H9 (cell line): ENCODE results near the gene RPS23. TPM values are rescaled to one million over a fixed set of nuclear protein-coding genes. Genes with fewer than 3 reads are reported as not detected.

ENCODE experiments used
- DNase-seq: peaks from one replicate; pipeline ENCODE4 v3.0.0-alpha.2; 2017
- H2AFZ ChIP-seq: one replicate; pipeline ENCODE4 v1.6.1; 2013; ENCODE audit warnings: mild to moderate bottlenecking, low read length, control low read depth, moderate library complexity
- H2AK5ac ChIP-seq: 2 replicates; pipeline ENCODE4 v1.6.1; 2013; ENCODE audit warnings: low read length, control low read depth, mixed read lengths; ENCODE audit not compliant: insufficient read length
- H2BK120ac ChIP-seq: one replicate; pipeline ENCODE4 v1.6.1; 2013; ENCODE audit warnings: low read depth, mild to moderate bottlenecking, low read length, control low read depth, inconsistent platforms; ENCODE audit not compliant: poor library complexity, severe bottlenecking
- H2BK12ac ChIP-seq: 2 replicates; pipeline ENCODE4 v1.6.1; 2013; ENCODE audit warnings: low read length, control low read depth, mixed read lengths, low read depth; ENCODE audit not compliant: insufficient read length
- H2BK15ac ChIP-seq: 2 replicates; pipeline ENCODE4 v1.6.1; 2013; ENCODE audit warnings: low read depth, low read length, control low read depth
- H2BK20ac ChIP-seq: one replicate; pipeline ENCODE4 v1.6.1; 2013; ENCODE audit warnings: low read depth, mild to moderate bottlenecking, low read length, control low read depth, inconsistent platforms; ENCODE audit not compliant: poor library complexity, severe bottlenecking
- H2BK5ac ChIP-seq: 2 replicates; pipeline ENCODE4 v1.6.1; 2013; ENCODE audit warnings: low read length, control low read depth, mixed read lengths; ENCODE audit not compliant: insufficient read length
- H3K14ac ChIP-seq: 2 replicates; pipeline ENCODE4 v1.6.1; 2013; ENCODE audit warnings: low read length, control low read depth; ENCODE audit not compliant: insufficient read depth
- H3K18ac ChIP-seq: 2 replicates; pipeline ENCODE4 v1.6.1; 2013; ENCODE audit warnings: low read depth, mild to moderate bottlenecking, mixed read lengths, low read length, control low read depth; ENCODE audit not compliant: insufficient read length
- H3K23ac ChIP-seq: 2 replicates; pipeline ENCODE4 v1.6.1; 2013; ENCODE audit warnings: low read length, control low read depth, mixed read lengths, low read depth; ENCODE audit not compliant: insufficient read length
- H3K23me2 ChIP-seq: 2 replicates; pipeline ENCODE4 v1.6.1; 2013; ENCODE audit warnings: low read depth, mild to moderate bottlenecking, mixed read lengths, low read length, control low read depth; ENCODE audit not compliant: insufficient read length, poor library complexity, severe bottlenecking
- H3K27ac ChIP-seq: 2 replicates; pipeline ENCODE4 v1.5.1; 2013; ENCODE audit warnings: low read length, control low read depth, mixed read lengths, low read depth; ENCODE audit not compliant: insufficient read length
- H3K27me3 ChIP-seq: 2 replicates; pipeline ENCODE4 v1.6.1; 2013; ENCODE audit warnings: low read length, control low read depth, inconsistent platforms; ENCODE audit not compliant: insufficient read depth
- H3K4ac ChIP-seq: 2 replicates; pipeline ENCODE4 v1.6.1; 2013; ENCODE audit warnings: low read depth, mild to moderate bottlenecking, control low read depth, inconsistent platforms, low read length, moderate library complexity
- H3K4me1 ChIP-seq: 2 replicates; pipeline ENCODE4 v1.6.1; 2013; ENCODE audit warnings: low read length, control low read depth, inconsistent platforms; ENCODE audit not compliant: insufficient read depth
- H3K4me2 ChIP-seq: 2 replicates; pipeline ENCODE4 v1.6.1; 2013; ENCODE audit warnings: low read length, control low read depth, mixed read lengths; ENCODE audit not compliant: insufficient read length, insufficient read depth
- H3K56ac ChIP-seq: 2 replicates; pipeline ENCODE4 v1.6.1; 2013; ENCODE audit warnings: low read depth, mild to moderate bottlenecking, mixed read lengths, low read length, control low read depth; ENCODE audit not compliant: insufficient read length
- H3K79me1 ChIP-seq: 2 replicates; pipeline ENCODE4 v1.6.1; 2013; ENCODE audit warnings: low read depth, mild to moderate bottlenecking, moderate library complexity, low read length, control low read depth, inconsistent platforms; ENCODE audit not compliant: insufficient read depth, poor library complexity, severe bottlenecking
- H3K79me2 ChIP-seq: 2 replicates; pipeline ENCODE4 v1.6.1; 2013; ENCODE audit warnings: low read length, control low read depth, inconsistent platforms; ENCODE audit not compliant: insufficient read depth
- H3K9ac ChIP-seq: 2 replicates; pipeline ENCODE4 v1.6.1; 2013; ENCODE audit warnings: low read length, control low read depth, mixed read lengths; ENCODE audit not compliant: insufficient read length; ENCODE audit errors: extremely low read depth
- H3K9me3 ChIP-seq: one replicate; pipeline ENCODE4 v1.6.1; 2013; ENCODE audit warnings: low read depth, low read length, inconsistent platforms; ENCODE audit not compliant: control insufficient read depth
- H3T11ph ChIP-seq: one replicate; pipeline ENCODE4 v1.6.1; 2013; ENCODE audit warnings: mild to moderate bottlenecking, low read length, control low read depth, inconsistent platforms
- H4K20me1 ChIP-seq: one replicate; pipeline ENCODE4 v1.6.1; 2013; ENCODE audit not compliant: control insufficient read depth, insufficient read length, insufficient read depth
- H4K5ac ChIP-seq: 2 replicates; pipeline ENCODE4 v1.6.1; 2013; ENCODE audit warnings: low read depth, mild to moderate bottlenecking, mixed read lengths, low read length, control low read depth; ENCODE audit not compliant: insufficient read length
- H4K8ac ChIP-seq: replicated peaks from 2 replicates; pipeline ENCODE4 v1.6.1; 2013; ENCODE audit warnings: low read length, control low read depth, mixed read lengths, low read depth; ENCODE audit not compliant: insufficient read length
- H4K91ac ChIP-seq: 2 replicates; pipeline ENCODE4 v1.6.1; 2013; ENCODE audit warnings: low read depth, mild to moderate bottlenecking, moderate library complexity, mixed read lengths, low read length, control low read depth; ENCODE audit not compliant: insufficient read length
- H3K27ac Mint-ChIP-seq, 3 experiments: 2 replicates in 2 of 3; 3 replicates in 1 of 3; pipeline ENCODE4 v1.8.0; 2020 to 2021; ENCODE audit warnings: mixed read lengths in 3 of 3, mild to moderate bottlenecking in 1 of 3, moderate library complexity in 1 of 3
- H3K27me3 Mint-ChIP-seq: 2 replicates; pipeline ENCODE4 v1.8.0; 2021; ENCODE audit warnings: low read depth, mild to moderate bottlenecking, moderate library complexity, mixed read lengths
- H3K36me3 Mint-ChIP-seq, 3 experiments: 2 replicates in 2 of 3; 3 replicates in 1 of 3; pipeline ENCODE4 v1.8.0; 2020 to 2021; ENCODE audit warnings: low read depth in 3 of 3, mixed read lengths in 3 of 3; ENCODE audit not compliant: insufficient read depth in 1 of 3
- H3K4me1 Mint-ChIP-seq, 2 experiments: 2 replicates each; pipeline ENCODE4 v1.8.0; 2020; ENCODE audit warnings: mixed read lengths in 2 of 2
- H3K4me3 Mint-ChIP-seq, 2 experiments: 2 replicates in 1 of 2; 3 replicates in 1 of 2; pipeline ENCODE4 v1.8.0; 2020 to 2021; ENCODE audit warnings: mild to moderate bottlenecking in 2 of 2, mixed read lengths in 2 of 2, moderate library complexity in 1 of 2
- H3K9me3 Mint-ChIP-seq, 2 experiments: 2 replicates in 1 of 2; 3 replicates in 1 of 2; pipeline ENCODE4 v1.8.0; 2020; ENCODE audit warnings: mild to moderate bottlenecking in 2 of 2, mixed read lengths in 2 of 2, moderate library complexity in 1 of 2
- CTCF ChIP-seq: fragments of 200-600 bp; sonication (generic); conservative IDR thresholded peaks from 3 replicates; pipeline ENCODE4 v1.8.0; 2021; ENCODE audit warnings: antibody characterized with exemption, mild to moderate bottlenecking
- total RNA-seq: library from RNA; stranded (reverse); gene quantifications from 2 replicates; pipeline ENCODE4 v1.2.1, GENCODE V29; 2021

The RPS23 gene
- total RNA-seq, 1 experiment from 2014 or later, result 2,916 TPM

- H3K27me3 ChIP-seq, result no peaks in the 10 kb centered on the region
- H4K5ac ChIP-seq, result no peak overlapping the region
- no peaks in the 10 kb centered on the region for H3K23me2 ChIP-seq
- no peak overlapping the region for H3T11ph ChIP-seq
- no peaks in the 10 kb centered on the region for H3K79me1 ChIP-seq
- H4K91ac ChIP-seq, result no peak overlapping the region
- no peak overlapping the region for H2AK5ac ChIP-seq
- Mint-ChIP-seq H3K36me3 (peaks cover 0 to 3% (median 3%) of the 10 kb centered on the region in 3 experiments; a peak in 2 of 7 replicates), H3K4me3 (no peak overlapping the region), H3K27me3 (no peaks in the 10 kb centered on the region), H3K4me1 (peaks cover 22 to 24% of the 10 kb centered on the region in 2 experiments), H3K9me3 (peaks cover 0 to under 1% of the 10 kb centered on the region in 2 experiments; a peak in 1 of 5 replicates), H3K27ac (no peak overlapping the region)
- H3K4me2 ChIP-seq, result no peak overlapping the region
- no peak overlapping the region for H2BK12ac ChIP-seq
- no peak overlapping the region for H3K18ac ChIP-seq
- H3K79me2 ChIP-seq, result no peaks in the 10 kb centered on the region
- H3K23ac ChIP-seq, result no peak overlapping the region
- no peak overlapping the region for H3K56ac ChIP-seq
- no peak overlapping the region for H3K14ac ChIP-seq
- no peak overlapping the region for H2BK15ac ChIP-seq
- peaks cover 2% of the 10 kb centered on the region for H3K4me1 ChIP-seq
- H2AFZ ChIP-seq, result no peak overlapping the region
- H3K9ac ChIP-seq, result no peak overlapping the region
- no peak overlapping the region for H2BK120ac ChIP-seq
- no peak overlapping the region for H3K4ac ChIP-seq
- TF ChIP-seq CTCF, result no peak
- no peak overlapping the region for H4K8ac ChIP-seq
- H2BK5ac ChIP-seq, result no peak overlapping the region
- no peak overlapping the region for H3K27ac ChIP-seq
- no peaks in the 10 kb centered on the region for H3K9me3 ChIP-seq
- H4K20me1 ChIP-seq, result no peaks in the 10 kb centered on the region
- H2BK20ac ChIP-seq, result no peak overlapping the region
- DNase-seq, result no peak
Observed at GRCh38 chr5:82252744-82253143, 25.4 kb downstream of the RPS23 start.
